ENCODE results near the gene LAPTM5. TPM values are rescaled to one million over a fixed set of nuclear protein-coding genes. Genes with fewer than 3 reads are reported as not detected.

The LAPTM5 gene
- total and polyA plus RNA-seq, 2 of the 13 experiments (the other 11 are each of a cell fraction or from before 2014, with no cell fraction given): 0.41 to 0.86 TPM

DNA sequence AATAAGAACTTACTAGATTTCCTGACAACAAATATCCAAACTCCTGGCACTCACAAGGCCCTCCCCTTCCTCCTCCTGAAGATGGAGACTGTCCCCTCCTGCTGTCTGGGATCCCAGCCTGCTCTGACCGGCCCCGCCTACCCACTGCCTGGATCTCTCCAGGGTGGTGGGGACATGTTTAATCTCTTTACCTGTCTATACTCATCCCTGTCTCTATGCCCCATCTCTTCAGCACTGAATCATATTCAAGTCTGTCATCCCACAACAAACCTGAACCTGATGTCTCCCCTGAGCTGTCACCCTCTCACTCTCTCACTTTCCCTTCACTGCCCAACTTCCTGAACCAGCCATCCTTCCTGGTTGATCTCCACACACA is 56.3 kb downstream of the LAPTM5 start:
- ATAC-seq (no peak), FAIRE-seq (no peak), DNase-seq (ENCODE audit: low spot score) (no peak)
- in situ Hi-C loops (cut with HindIII; ENCODE audit: extremely low pct_ligation_motif_present, low pct_unique_long_range_greater_than_20kb): loop anchor here (10.0 kb wide), 2 partner anchors 296 to 906 kb away; no protein-coding TSS in a partner anchor
- H3K27me3 ChIP-seq (ENCODE audit: control insufficient read depth in 1 of 2, insufficient read depth in 2 of 2, low read length in 2 of 2): peaks cover 1 to 9% of the 10 kb centered on the region in 2 experiments; a peak in 1 of 5 replicates
- H2AFZ ChIP-seq (ENCODE audit: low read length): no peak overlapping the region
- 0% methylated on average over 2 of the region's 2 CpGs for WGBS (ENCODE audit: low lambda C conversion rate)
- H3K4me3 ChIP-seq (replicated peaks in 1 of 3; ENCODE audit: insufficient read depth in 1 of 3, low read depth in 2 of 3, low read length in 3 of 3): no peak overlapping the region
- no peaks in the 10 kb centered on the region for H3K4me1 ChIP-seq (ENCODE audit: insufficient read depth, low read length)
- H3K27ac ChIP-seq (ENCODE audit: extremely low read length, insufficient read depth, low read length): no peak overlapping the region
- no peak overlapping the region for H3K4me2 ChIP-seq (ENCODE audit: low read depth, low read length)
- no peaks in the 10 kb centered on the region for H4K20me1 ChIP-seq (ENCODE audit: insufficient read depth, low read length)
- no peak overlapping the region for H3K9ac ChIP-seq (ENCODE audit: insufficient read depth, low read depth, low read length)
- no peaks in the 10 kb centered on the region for H3K9me3 ChIP-seq (ENCODE audit: low read length)
- H3K79me2 ChIP-seq (ENCODE audit: insufficient read depth, low read length): no peaks in the 10 kb centered on the region
- BruUV-seq (replicated peaks): no TSS peak
- intact Hi-C loops (cut with micrococcal nuclease; ENCODE audit: unreplicated experiment): loop anchor here (10.0 kb wide), 1 partner anchor 1466 kb away; the partner anchor contains the start of genes MECR and PTPRU
- CTCF ChIA-PET (ENCODE audit: low intra/inter-chr PET ratio, low total read pairs): no interaction called here
- H3K36me3 ChIP-seq (replicated peaks in 1 of 2; ENCODE audit: control insufficient read depth in 1 of 2, insufficient read depth in 2 of 2, low read length in 2 of 2): no peaks in the 10 kb centered on the region
- TF ChIP-seq, protein P1, sequence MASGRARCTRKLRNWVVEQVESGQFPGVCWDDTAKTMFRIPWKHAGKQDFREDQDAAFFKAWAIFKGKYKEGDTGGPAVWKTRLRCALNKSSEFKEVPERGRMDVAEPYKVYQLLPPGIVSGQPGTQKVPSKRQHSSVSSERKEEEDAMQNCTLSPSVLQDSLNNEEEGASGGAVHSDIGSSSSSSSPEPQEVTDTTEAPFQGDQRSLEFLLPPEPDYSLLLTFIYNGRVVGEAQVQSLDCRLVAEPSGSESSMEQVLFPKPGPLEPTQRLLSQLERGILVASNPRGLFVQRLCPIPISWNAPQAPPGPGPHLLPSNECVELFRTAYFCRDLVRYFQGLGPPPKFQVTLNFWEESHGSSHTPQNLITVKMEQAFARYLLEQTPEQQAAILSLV (CRISPR knock-in tag; IDR thresholded peaks at IDR 0.05; ENCODE audit: borderline replicate concordance): no peak
- TF ChIP-seq ZNF557 (CRISPR knock-in tag; IDR thresholded peaks at IDR 0.05): no peak
- TF ChIP-seq, protein P2, sequence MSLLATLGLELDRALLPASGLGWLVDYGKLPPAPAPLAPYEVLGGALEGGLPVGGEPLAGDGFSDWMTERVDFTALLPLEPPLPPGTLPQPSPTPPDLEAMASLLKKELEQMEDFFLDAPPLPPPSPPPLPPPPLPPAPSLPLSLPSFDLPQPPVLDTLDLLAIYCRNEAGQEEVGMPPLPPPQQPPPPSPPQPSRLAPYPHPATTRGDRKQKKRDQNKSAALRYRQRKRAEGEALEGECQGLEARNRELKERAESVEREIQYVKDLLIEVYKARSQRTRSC (CRISPR knock-in tag; IDR thresholded peaks at IDR 0.05; ENCODE audit: low read depth): no peak
- POLR2A ChIA-PET: no interaction called here

DNA sequence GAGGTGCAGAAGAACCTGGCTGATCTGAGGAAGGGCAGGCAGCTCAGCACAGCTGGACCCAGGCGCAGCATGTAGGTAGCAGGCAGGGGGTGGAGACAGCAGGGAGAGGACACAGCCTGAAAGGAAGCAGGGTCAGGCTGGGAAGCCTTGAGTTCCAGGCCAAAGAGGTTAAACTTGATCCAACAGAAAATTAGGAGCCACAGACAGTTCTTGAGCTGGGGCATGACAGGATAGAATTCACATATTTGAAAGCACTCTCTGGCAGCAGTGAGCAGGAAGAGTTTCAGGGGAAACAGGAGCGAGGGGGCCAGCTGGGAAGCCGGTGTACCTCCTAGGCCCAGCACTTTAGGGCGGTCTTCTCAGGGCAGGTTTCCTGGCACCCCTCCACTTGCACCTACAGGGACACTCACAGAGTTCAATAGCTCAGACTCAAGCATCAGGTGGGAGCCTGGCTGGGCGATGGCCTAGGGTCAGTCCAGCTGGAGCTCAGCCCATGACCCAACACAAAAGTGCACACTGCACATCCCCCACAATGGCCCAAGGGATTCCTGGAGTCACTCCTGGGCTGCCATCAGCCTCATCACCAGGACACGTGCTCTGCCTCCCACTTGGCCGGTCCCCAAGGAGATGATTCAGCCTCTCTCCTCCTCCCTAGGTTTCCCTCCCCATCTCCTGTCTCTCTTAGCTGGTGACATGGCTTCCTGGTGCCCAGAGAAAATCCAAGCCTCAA is 56.9 kb downstream of the LAPTM5 start:
- no TSS peak for BruUV-seq (replicated peaks)
- TF ChIP-seq ZNF205 (CRISPR knock-in tag; IDR thresholded peaks at IDR 0.05): no peak
- TF ChIP-seq FLYWCH1 (CRISPR knock-in tag; IDR thresholded peaks at IDR 0.05): no peak
- TF ChIP-seq, protein P3, sequence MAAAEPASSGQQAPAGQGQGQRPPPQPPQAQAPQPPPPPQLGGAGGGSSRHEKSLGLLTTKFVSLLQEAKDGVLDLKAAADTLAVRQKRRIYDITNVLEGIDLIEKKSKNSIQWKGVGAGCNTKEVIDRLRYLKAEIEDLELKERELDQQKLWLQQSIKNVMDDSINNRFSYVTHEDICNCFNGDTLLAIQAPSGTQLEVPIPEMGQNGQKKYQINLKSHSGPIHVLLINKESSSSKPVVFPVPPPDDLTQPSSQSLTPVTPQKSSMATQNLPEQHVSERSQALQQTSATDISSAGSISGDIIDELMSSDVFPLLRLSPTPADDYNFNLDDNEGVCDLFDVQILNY (CRISPR knock-in tag; conservative IDR thresholded peaks at IDR 0.05): no peak
- TF ChIP-seq GABPB1 (CRISPR knock-in tag; IDR thresholded peaks at IDR 0.05): no peak
- no peak for TF ChIP-seq TAF1 (CRISPR knock-in tag; IDR thresholded peaks at IDR 0.05)
- TF ChIP-seq SRSF4 (IDR thresholded peaks at IDR 0.05; ENCODE audit: low read depth, low read length, poor library complexity, severe bottlenecking): no peak
- TF ChIP-seq, protein P4, sequence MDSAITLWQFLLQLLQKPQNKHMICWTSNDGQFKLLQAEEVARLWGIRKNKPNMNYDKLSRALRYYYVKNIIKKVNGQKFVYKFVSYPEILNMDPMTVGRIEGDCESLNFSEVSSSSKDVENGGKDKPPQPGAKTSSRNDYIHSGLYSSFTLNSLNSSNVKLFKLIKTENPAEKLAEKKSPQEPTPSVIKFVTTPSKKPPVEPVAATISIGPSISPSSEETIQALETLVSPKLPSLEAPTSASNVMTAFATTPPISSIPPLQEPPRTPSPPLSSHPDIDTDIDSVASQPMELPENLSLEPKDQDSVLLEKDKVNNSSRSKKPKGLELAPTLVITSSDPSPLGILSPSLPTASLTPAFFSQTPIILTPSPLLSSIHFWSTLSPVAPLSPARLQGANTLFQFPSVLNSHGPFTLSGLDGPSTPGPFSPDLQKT (CRISPR knock-in tag; IDR thresholded peaks at IDR 0.05; ENCODE audit: borderline replicate concordance): no peak
- no peak for TF ChIP-seq ETV5 (CRISPR knock-in tag; IDR thresholded peaks at IDR 0.05; ENCODE audit: borderline replicate concordance)
- TF ChIP-seq ESRRA (CRISPR knock-in tag; IDR thresholded peaks at IDR 0.05; ENCODE audit: low read depth): no peak
- no peak for TF ChIP-seq MEIS2 (CRISPR knock-in tag; IDR thresholded peaks at IDR 0.05)

More for the DNA sequence above, 56.9 kb downstream of the LAPTM5 start:
- Histone ChIP-seq H4K20me1 (ENCODE audit: insufficient read depth, low read length) (no peaks in the 10 kb centered on the region), H3K4me2 (ENCODE audit: low read depth, low read length) (no peak overlapping the region), H3K79me2 (ENCODE audit: insufficient read depth, low read length) (no peaks in the 10 kb centered on the region), H3K4me3 (replicated peaks in 1 of 3; ENCODE audit: insufficient read depth in 1 of 3, low read depth in 2 of 3, low read length in 3 of 3) (no peak overlapping the region), H3K27ac (ENCODE audit: extremely low read length, insufficient read depth, low read length) (no peak overlapping the region), H3K9me3 (ENCODE audit: low read length) (no peaks in the 10 kb centered on the region), H3K27me3 (ENCODE audit: control insufficient read depth in 1 of 2, insufficient read depth in 2 of 2, low read length in 2 of 2) (peaks cover 1 to 8% of the 10 kb centered on the region in 2 experiments; a peak in 1 of 5 replicates), H2AFZ (ENCODE audit: low read length) (no peak overlapping the region), H3K9ac (ENCODE audit: insufficient read depth, low read depth, low read length) (no peak overlapping the region), H3K36me3 (replicated peaks in 1 of 2; ENCODE audit: control insufficient read depth in 1 of 2, insufficient read depth in 2 of 2, low read length in 2 of 2) (no peaks in the 10 kb centered on the region), H3K4me1 (ENCODE audit: insufficient read depth, low read length) (no peaks in the 10 kb centered on the region)
- ATAC-seq (no peak), DNase-seq (ENCODE audit: low spot score) (no peak), FAIRE-seq (no peak)
- ChIA-PET POLR2A (no interaction called here), CTCF (ENCODE audit: low intra/inter-chr PET ratio, low total read pairs) (no interaction called here)
- in situ Hi-C loops (cut with HindIII; ENCODE audit: extremely low pct_ligation_motif_present, low pct_unique_long_range_greater_than_20kb) (loop anchor here (10.0 kb wide), 2 partner anchors 296 to 906 kb away; no protein-coding TSS in a partner anchor), intact Hi-C loops (cut with micrococcal nuclease; ENCODE audit: unreplicated experiment) (loop anchor here (10.0 kb wide), 1 partner anchor 1466 kb away; the partner anchor contains the start of genes MECR and PTPRU)
- WGBS (ENCODE audit: low lambda C conversion rate): 0% methylated on average over 3 of the region's 7 CpGs

All from HepG2 (cell line).